HepG2 (cell line): ENCODE results near the gene XPNPEP1. TPM values are rescaled to one million over a fixed set of nuclear protein-coding genes. Genes with fewer than 3 reads are reported as not detected.
A peak's percentile ranks its signal among the peaks of the same experiment; 100 is the strongest.

Experiments used
- ETV6 ChIP-seq: sonication (generic); formaldehyde crosslinking; conservative IDR thresholded peaks from 2 replicates; pipeline ENCODE4 v1.4.0; 2020; ENCODE audit warnings: missing genetic modification reagents
- FOXC1 ChIP-seq: sonication (generic); formaldehyde crosslinking; IDR thresholded peaks from 2 replicates; pipeline ENCODE4 v1.8.0; 2022; ENCODE audit warnings: mild to moderate bottlenecking, missing genetic modification reagents, borderline replicate concordance
- GMEB1 ChIP-seq: sonication (generic); formaldehyde crosslinking; IDR thresholded peaks from 2 replicates; pipeline ENCODE4 v1.5.1; 2020; ENCODE audit warnings: missing genetic modification reagents, mild to moderate bottlenecking, borderline replicate concordance
- GZF1 ChIP-seq: sonication (generic); formaldehyde crosslinking; IDR thresholded peaks from 2 replicates; pipeline ENCODE4 v1.5.1; 2020; ENCODE audit warnings: mild to moderate bottlenecking, missing genetic modification reagents
- ISX ChIP-seq: sonication (generic); formaldehyde crosslinking; conservative IDR thresholded peaks from 2 replicates; pipeline ENCODE4 v1.5.0; 2020; ENCODE audit warnings: missing genetic modification reagents
- KDM5A ChIP-seq: fragments of 200-600 bp; sonication (generic); IDR thresholded peaks from 2 replicates; pipeline ENCODE4 v1.7.0; 2018; ENCODE audit warnings: antibody characterized with exemption, mild to moderate bottlenecking, low read length, borderline replicate concordance
- MAX ChIP-seq: IDR thresholded peaks from 2 replicates; pipeline ENCODE4 v1.6.1; 2012; ENCODE audit warnings: inconsistent platforms
- SMC3 ChIP-seq: IDR thresholded peaks from 2 replicates; pipeline ENCODE4 v1.6.1; 2011; ENCODE audit warnings: low read length, improper control_type of control experiment
- SNAI1 ChIP-seq: sonication (generic); formaldehyde crosslinking; IDR thresholded peaks from 2 replicates; pipeline ENCODE4 v1.5.0; 2020; ENCODE audit warnings: mild to moderate bottlenecking, missing genetic modification reagents, borderline replicate concordance
- ZBTB46 ChIP-seq: sonication (generic); formaldehyde crosslinking; IDR thresholded peaks from 2 replicates; pipeline ENCODE4 v1.4.0; 2020; ENCODE audit warnings: mild to moderate bottlenecking, missing genetic modification reagents, borderline replicate concordance
- ZMYM4 ChIP-seq: sonication (generic); formaldehyde crosslinking; IDR thresholded peaks from 2 replicates; pipeline ENCODE4 v1.8.1; 2023; ENCODE audit warnings: mild to moderate bottlenecking, missing genetic modification reagents
- ZNF430 ChIP-seq: sonication (generic); formaldehyde crosslinking; IDR thresholded peaks from 2 replicates; pipeline ENCODE4 v1.9.0; 2021; ENCODE audit warnings: mild to moderate bottlenecking, missing genetic modification reagents
- ZNF589 ChIP-seq: sonication (generic); formaldehyde crosslinking; conservative IDR thresholded peaks from 2 replicates; pipeline ENCODE4 v1.8.0; 2022; ENCODE audit warnings: mild to moderate bottlenecking, moderate library complexity, missing genetic modification reagents
- ZNF605 ChIP-seq: sonication (generic); formaldehyde crosslinking; IDR thresholded peaks from 2 replicates; pipeline ENCODE4 v1.8.0; 2022; ENCODE audit warnings: mild to moderate bottlenecking, missing genetic modification reagents
- ZNF713 ChIP-seq: sonication (generic); formaldehyde crosslinking; IDR thresholded peaks from 2 replicates; pipeline ENCODE4 v1.4.0; 2020; ENCODE audit warnings: mild to moderate bottlenecking, missing genetic modification reagents
- polyA plus RNA-seq, 8 experiments: library from polyadenylated mRNA; depleted of rRNA in 3 of 8; stranded (reverse) in 7 of 8; unstranded in 1 of 8; fragments of >200 nt; fragmentation: Illumina TruSeq in 4 of 8; extraction: Trizol in 4 of 8; gene quantifications; 2 replicates each; pipeline versions ENCODE4 v1.2.1 to v1.2.3, GENCODE V29; 2011 to 2016; ENCODE audit warnings: low read depth in 4 of 8, missing spikeins in 1 of 8, mixed read lengths in 1 of 8; ENCODE audit not compliant: insufficient read depth in 1 of 8
- total RNA-seq, 5 experiments: library from RNA; depleted of rRNA; stranded (reverse); fragments of >200 nt; fragmentation: Illumina TruSeq; extraction: Trizol; gene quantifications; 2 replicates each; pipeline ENCODE4 v1.2.3, GENCODE V29; 2016; ENCODE audit warnings: low read depth in 1 of 5
- TF ChIP-seq, protein P1 (sequence below): IDR thresholded peaks from 2 replicates; pipeline ENCODE4 v1.6.1; 2016; ENCODE audit warnings: missing compliant biosample characterization, missing genetic modification reagents, borderline replicate concordance
- TF ChIP-seq, protein P2 (sequence below): sonication (generic); formaldehyde crosslinking; IDR thresholded peaks from 2 replicates; pipeline ENCODE4 v1.8.0; 2022; ENCODE audit warnings: low read depth, missing genetic modification reagents
- TF ChIP-seq, protein P3 (sequence below): sonication (generic); formaldehyde crosslinking; IDR thresholded peaks from 2 replicates; pipeline ENCODE4 v1.5.0; 2020; ENCODE audit warnings: mild to moderate bottlenecking, missing genetic modification reagents
- TF ChIP-seq, protein P4 (sequence below): sonication (generic); formaldehyde crosslinking; IDR thresholded peaks from 2 replicates; pipeline ENCODE4 v1.4.0; 2020; ENCODE audit warnings: mild to moderate bottlenecking, missing genetic modification reagents

The XPNPEP1 gene
- total and polyA plus RNA-seq, 2 of the 13 experiments (the other 11 are each of a cell fraction or from before 2014, with no cell fraction given) = 30.3 to 55.5 TPM

- TF ChIP-seq, protein P1, sequence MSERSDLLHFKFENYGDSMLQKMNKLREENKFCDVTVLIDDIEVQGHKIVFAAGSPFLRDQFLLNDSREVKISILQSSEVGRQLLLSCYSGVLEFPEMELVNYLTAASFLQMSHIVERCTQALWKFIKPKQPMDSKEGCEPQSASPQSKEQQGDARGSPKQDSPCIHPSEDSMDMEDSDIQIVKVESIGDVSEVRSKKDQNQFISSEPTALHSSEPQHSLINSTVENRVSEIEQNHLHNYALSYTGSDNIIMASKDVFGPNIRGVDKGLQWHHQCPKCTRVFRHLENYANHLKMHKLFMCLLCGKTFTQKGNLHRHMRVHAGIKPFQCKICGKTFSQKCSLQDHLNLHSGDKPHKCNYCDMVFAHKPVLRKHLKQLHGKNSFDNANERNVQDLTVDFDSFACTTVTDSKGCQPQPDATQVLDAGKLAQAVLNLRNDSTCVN (CRISPR knock-in tag) = no peak
- TF ChIP-seq MAX (no peak), ISX (no peak), KDM5A (no peak), ZNF713 (CRISPR knock-in tag) (no peak), ZNF589 (CRISPR knock-in tag) (no peak), ZBTB46 (CRISPR knock-in tag) (no peak), ZNF605 (CRISPR knock-in tag) (no peak), SNAI1 (CRISPR knock-in tag) (no peak), ZMYM4 (CRISPR knock-in tag) (peak; percentile 44; the same call in 1 of the 2 replicates), ETV6 (no peak), ZNF430 (CRISPR knock-in tag) (no peak), SMC3 (peak; percentile 94), GZF1 (CRISPR knock-in tag) (no peak), GMEB1 (CRISPR knock-in tag) (no peak), FOXC1 (CRISPR knock-in tag) (0 out of 2 replicates have a peak, but pooled peaks have one; percentile 68)
- TF ChIP-seq, protein P2, sequence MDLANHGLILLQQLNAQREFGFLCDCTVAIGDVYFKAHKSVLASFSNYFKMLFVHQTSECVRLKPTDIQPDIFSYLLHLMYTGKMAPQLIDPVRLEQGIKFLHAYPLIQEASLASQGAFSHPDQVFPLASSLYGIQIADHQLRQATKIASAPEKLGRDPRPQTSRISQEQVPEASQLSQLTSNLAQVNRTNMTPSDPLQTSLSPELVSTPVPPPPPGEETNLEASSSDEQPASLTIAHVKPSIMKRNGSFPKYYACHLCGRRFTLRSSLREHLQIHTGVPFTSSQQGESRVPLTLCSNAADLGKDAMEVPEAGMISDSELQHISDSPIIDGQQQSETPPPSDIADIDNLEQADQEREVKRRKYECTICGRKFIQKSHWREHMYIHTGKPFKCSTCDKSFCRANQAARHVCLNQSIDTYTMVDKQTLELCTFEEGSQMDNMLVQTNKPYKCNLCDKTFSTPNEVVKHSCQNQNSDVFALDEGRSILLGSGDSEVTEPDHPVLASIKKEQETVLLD (CRISPR knock-in tag) = no peak
- TF ChIP-seq, protein P3, sequence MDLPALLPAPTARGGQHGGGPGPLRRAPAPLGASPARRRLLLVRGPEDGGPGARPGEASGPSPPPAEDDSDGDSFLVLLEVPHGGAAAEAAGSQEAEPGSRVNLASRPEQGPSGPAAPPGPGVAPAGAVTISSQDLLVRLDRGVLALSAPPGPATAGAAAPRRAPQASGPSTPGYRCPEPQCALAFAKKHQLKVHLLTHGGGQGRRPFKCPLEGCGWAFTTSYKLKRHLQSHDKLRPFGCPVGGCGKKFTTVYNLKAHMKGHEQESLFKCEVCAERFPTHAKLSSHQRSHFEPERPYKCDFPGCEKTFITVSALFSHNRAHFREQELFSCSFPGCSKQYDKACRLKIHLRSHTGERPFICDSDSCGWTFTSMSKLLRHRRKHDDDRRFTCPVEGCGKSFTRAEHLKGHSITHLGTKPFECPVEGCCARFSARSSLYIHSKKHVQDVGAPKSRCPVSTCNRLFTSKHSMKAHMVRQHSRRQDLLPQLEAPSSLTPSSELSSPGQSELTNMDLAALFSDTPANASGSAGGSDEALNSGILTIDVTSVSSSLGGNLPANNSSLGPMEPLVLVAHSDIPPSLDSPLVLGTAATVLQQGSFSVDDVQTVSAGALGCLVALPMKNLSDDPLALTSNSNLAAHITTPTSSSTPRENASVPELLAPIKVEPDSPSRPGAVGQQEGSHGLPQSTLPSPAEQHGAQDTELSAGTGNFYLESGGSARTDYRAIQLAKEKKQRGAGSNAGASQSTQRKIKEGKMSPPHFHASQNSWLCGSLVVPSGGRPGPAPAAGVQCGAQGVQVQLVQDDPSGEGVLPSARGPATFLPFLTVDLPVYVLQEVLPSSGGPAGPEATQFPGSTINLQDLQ (CRISPR knock-in tag) = no peak
- TF ChIP-seq, protein P4, sequence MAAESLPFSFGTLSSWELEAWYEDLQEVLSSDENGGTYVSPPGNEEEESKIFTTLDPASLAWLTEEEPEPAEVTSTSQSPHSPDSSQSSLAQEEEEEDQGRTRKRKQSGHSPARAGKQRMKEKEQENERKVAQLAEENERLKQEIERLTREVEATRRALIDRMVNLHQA = no peak
These were observed 39.2 kb downstream of the XPNPEP1 start (continued) for GRCh38 chr10:109883859-109884771.
